OCI-LY1 (cell line): ENCODE data around the gene PTPRM.

Experiments used
- H2AFZ ChIP-seq: fragments of 200-600 bp; sonication (generic), shearing (Covaris generic); 2 replicates; pipeline ENCODE4 v1.6.0; 2014; ENCODE audit warnings: antibody characterized with exemption, mild to moderate bottlenecking, low read length
- H3F3A ChIP-seq: fragments of 200-600 bp; sonication (generic), shearing (Covaris generic); 2 replicates; pipeline ENCODE4 v1.6.0; 2014; ENCODE audit warnings: mild to moderate bottlenecking, antibody characterized with exemption, low read length, moderate library complexity; ENCODE audit not compliant: insufficient read depth
- H3K27ac ChIP-seq: fragments of 200-600 bp; sonication (generic); 2 replicates; pipeline ENCODE4 v1.5.1; 2014; ENCODE audit warnings: low read length, mixed run types, mild to moderate bottlenecking, low read depth; ENCODE audit not compliant: poor library complexity, severe bottlenecking
- H3K27me3 ChIP-seq: fragments of 200-600 bp; sonication (generic); 2 replicates; pipeline ENCODE4 v1.6.0; 2014; ENCODE audit warnings: antibody characterized with exemption, mild to moderate bottlenecking, low read length, moderate library complexity; ENCODE audit not compliant: insufficient read depth
- H3K36me3 ChIP-seq: fragments of 200-600 bp; sonication (generic); 2 replicates; pipeline ENCODE4 v1.6.1; 2014; ENCODE audit warnings: mild to moderate bottlenecking, antibody characterized with exemption, low read length, moderate library complexity, mixed read lengths; ENCODE audit not compliant: insufficient read depth
- H3K4me1 ChIP-seq: fragments of 200-600 bp; sonication (generic); 2 replicates; pipeline ENCODE4 v1.5.1; 2014; ENCODE audit warnings: mild to moderate bottlenecking, low read length, moderate library complexity; ENCODE audit not compliant: insufficient read depth, severe bottlenecking
- H3K4me2 ChIP-seq: fragments of 200-600 bp; sonication (generic), shearing (Covaris generic); 2 replicates; pipeline ENCODE4 v1.6.1; 2014; ENCODE audit warnings: low read length
- H3K4me3 ChIP-seq: fragments of 200-600 bp; sonication (generic); 2 replicates; pipeline ENCODE4 v1.5.1; 2014; ENCODE audit warnings: low read length, low read depth, mild to moderate bottlenecking, mixed read lengths; ENCODE audit not compliant: poor library complexity, severe bottlenecking
- H3K79me2 ChIP-seq: fragments of 200-600 bp; shearing (Covaris generic); 2 replicates; pipeline ENCODE4 v1.6.1; 2016; ENCODE audit warnings: mixed run types, low read length, mixed read lengths; ENCODE audit not compliant: insufficient read depth
- H3K9ac ChIP-seq: fragments of 200-600 bp; sonication (generic), shearing (Covaris generic); 2 replicates; pipeline ENCODE4 v1.6.1; 2014; ENCODE audit warnings: mild to moderate bottlenecking, low read length, mixed read lengths
- H3K9me2 ChIP-seq: fragments of 200-600 bp; sonication (generic), shearing (Covaris generic); 2 replicates; pipeline ENCODE4 v1.6.1; 2014; ENCODE audit warnings: low read depth, mild to moderate bottlenecking, low read length, mixed read lengths
- H3K9me3 ChIP-seq: fragments of 200-600 bp; shearing (Covaris generic); 2 replicates; pipeline ENCODE4 v1.6.1; 2014; ENCODE audit warnings: low read length, mixed read lengths
- H4K20me1 ChIP-seq: fragments of 200-600 bp; sonication (generic), shearing (Covaris generic); 2 replicates; pipeline ENCODE4 v1.6.0; 2016; ENCODE audit warnings: mild to moderate bottlenecking, low read length; ENCODE audit not compliant: insufficient read depth
- CTCF ChIP-seq: fragments of 200-600 bp; sonication (generic), shearing (Covaris generic); IDR thresholded peaks from 2 replicates; pipeline ENCODE4 v1.5.1; 2017; ENCODE audit warnings: mild to moderate bottlenecking, antibody characterized with exemption, low read length, moderate library complexity, mixed read lengths
- EZH2 ChIP-seq: fragments of 200-600 bp; sonication (generic), shearing (Covaris generic); IDR thresholded peaks from 2 replicates; pipeline ENCODE4 v1.8.0; 2017; ENCODE audit warnings: borderline replicate concordance, mixed run types, mild to moderate bottlenecking, antibody characterized with exemption, low read length, moderate library complexity, mixed read lengths

Gene PTPRM

GRCh38 chr18:8011906-8012305 lies 444.8 kb downstream of the PTPRM start:
- no peaks in the 10 kb centered on the region for H3F3A ChIP-seq
- H3K36me3 ChIP-seq, result no peaks in the 10 kb centered on the region
- H3K4me2 ChIP-seq, result no peak overlapping the region
- H3K27ac ChIP-seq, result no peak overlapping the region
- H2AFZ ChIP-seq, result no peak overlapping the region
- no peak overlapping the region for H3K9ac ChIP-seq
- H3K27me3 ChIP-seq, result no peaks in the 10 kb centered on the region
- no peak for TF ChIP-seq EZH2
- peak; percentile 34 for TF ChIP-seq CTCF
- H3K4me1 ChIP-seq, result no peaks in the 10 kb centered on the region
- H3K9me3 ChIP-seq, result no peaks in the 10 kb centered on the region
- H3K79me2 ChIP-seq, result no peaks in the 10 kb centered on the region
- H4K20me1 ChIP-seq, result no peaks in the 10 kb centered on the region
- H3K9me2 ChIP-seq, result no peaks in the 10 kb centered on the region
- H3K4me3 ChIP-seq, result no peak overlapping the region

- no peak for TF ChIP-seq EZH2
- TF ChIP-seq CTCF, result no peak
- Histone ChIP-seq H3K9me3 (no peaks in the 10 kb centered on the region), H3K79me2 (no peaks in the 10 kb centered on the region), H3K4me2 (no peak overlapping the region), H3K27ac (no peak overlapping the region), H3K9ac (no peak overlapping the region), H3F3A (no peaks in the 10 kb centered on the region), H3K4me1 (no peaks in the 10 kb centered on the region), H3K4me3 (no peak overlapping the region), H3K27me3 (no peaks in the 10 kb centered on the region), H3K9me2 (no peaks in the 10 kb centered on the region), H4K20me1 (no peaks in the 10 kb centered on the region), H2AFZ (no peak overlapping the region), H3K36me3 (no peaks in the 10 kb centered on the region)
Observed at GRCh38 chr18:8018701-8019331, 451.7 kb downstream of the PTPRM start.

- Histone ChIP-seq H4K20me1 (no peaks in the 10 kb centered on the region), H3K27ac (no peak overlapping the region), H3F3A (no peaks in the 10 kb centered on the region), H3K9me2 (no peaks in the 10 kb centered on the region), H3K4me2 (no peak overlapping the region), H3K27me3 (no peaks in the 10 kb centered on the region), H2AFZ (no peak overlapping the region), H3K79me2 (no peaks in the 10 kb centered on the region), H3K9me3 (no peaks in the 10 kb centered on the region), H3K4me3 (no peak overlapping the region), H3K4me1 (no peaks in the 10 kb centered on the region), H3K9ac (no peak overlapping the region), H3K36me3 (no peaks in the 10 kb centered on the region)
- TF ChIP-seq CTCF, result no peak
- TF ChIP-seq EZH2, result no peak
Observed at GRCh38 chr18:8019600-8019999, 452.5 kb downstream of the PTPRM start.
